Stimulated activated naive B cell treated with anti-CD40 and anti-IgM and Interleukin-4, amounts not matched to agents 10 μg/mL and 1 μg/mL and 100 μg/mL, for 72 hours (primary cell): ENCODE results near the gene TMEM167A.

Experiments used
- ATAC-seq, 2 donors: fragments of 150-1000 bp; cut with Tn5 transposase; replicated peaks; 2 replicates each; pipeline ENCODE4 v1.10.0; 2021; ENCODE audit warnings: moderate library complexity in 1 of 2
- DNase-seq: peaks from one replicate; pipeline ENCODE4 v3.0.0; 2021
- H3K27ac Mint-ChIP-seq: one replicate; pipeline ENCODE4 v1.8.0; 2022; ENCODE audit warnings: mild to moderate bottlenecking, mixed read lengths
- H3K27me3 Mint-ChIP-seq, 2 donors: one replicate each; pipeline ENCODE4 v1.8.0; 2022; ENCODE audit warnings: mixed read lengths in 2 of 2
- H3K36me3 Mint-ChIP-seq, 2 donors: one replicate each; pipeline ENCODE4 v1.8.0; 2022; ENCODE audit warnings: mixed read lengths in 2 of 2, mild to moderate bottlenecking in 1 of 2
- H3K4me1 Mint-ChIP-seq, 2 donors: one replicate each; pipeline ENCODE4 v1.8.0; 2022; ENCODE audit warnings: mixed read lengths in 2 of 2, mild to moderate bottlenecking in 1 of 2
- H3K4me3 Mint-ChIP-seq, 2 donors: one replicate each; pipeline ENCODE4 v1.8.0; 2022; ENCODE audit warnings: mild to moderate bottlenecking in 2 of 2, mixed read lengths in 2 of 2, moderate library complexity in 1 of 2
- H3K9me3 Mint-ChIP-seq, 2 donors: one replicate each; pipeline ENCODE4 v1.8.0; 2022; ENCODE audit warnings: mixed read lengths in 2 of 2, mild to moderate bottlenecking in 1 of 2

TMEM167A gene

DNA sequence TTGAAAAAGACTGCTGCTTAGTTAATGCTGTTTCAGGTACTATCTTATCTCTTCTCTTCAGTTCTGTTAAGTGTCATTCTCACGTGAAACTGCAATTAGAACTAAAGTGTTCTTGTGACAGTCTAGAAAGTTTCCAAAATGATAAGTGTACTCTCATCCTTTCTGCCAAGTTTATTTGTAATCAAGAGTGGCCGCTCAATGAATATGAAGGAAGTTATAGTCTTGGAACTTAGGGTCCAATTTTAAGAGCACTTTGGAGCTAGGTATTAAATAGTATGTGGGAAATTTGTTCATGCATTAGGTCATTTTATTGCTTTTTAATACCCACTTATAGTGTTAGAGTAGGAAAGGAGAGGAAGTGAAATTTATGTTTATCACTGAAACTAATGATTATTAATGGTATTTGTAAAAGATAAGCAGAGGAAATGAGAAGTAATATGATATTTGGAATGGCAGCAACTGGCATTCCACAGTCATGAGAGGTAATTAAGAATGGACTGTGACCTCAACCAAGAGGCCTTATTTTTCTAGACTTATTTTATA is 20.6 kb upstream of the TMEM167A start:
- Mint-ChIP-seq H3K36me3 (peaks cover 10 to 29% of the 10 kb centered on the region in 2 donors), H3K27ac (no peak overlapping the region), H3K4me3 (no peak overlapping the region), H3K4me1 (peaks cover 3% of the 10 kb centered on the region in 2 donors), H3K27me3 (no peaks in the 10 kb centered on the region), H3K9me3 (peaks cover 10 to 12% of the 10 kb centered on the region in 2 donors)
- DNase-seq (no peak), ATAC-seq (no peak)

DNA sequence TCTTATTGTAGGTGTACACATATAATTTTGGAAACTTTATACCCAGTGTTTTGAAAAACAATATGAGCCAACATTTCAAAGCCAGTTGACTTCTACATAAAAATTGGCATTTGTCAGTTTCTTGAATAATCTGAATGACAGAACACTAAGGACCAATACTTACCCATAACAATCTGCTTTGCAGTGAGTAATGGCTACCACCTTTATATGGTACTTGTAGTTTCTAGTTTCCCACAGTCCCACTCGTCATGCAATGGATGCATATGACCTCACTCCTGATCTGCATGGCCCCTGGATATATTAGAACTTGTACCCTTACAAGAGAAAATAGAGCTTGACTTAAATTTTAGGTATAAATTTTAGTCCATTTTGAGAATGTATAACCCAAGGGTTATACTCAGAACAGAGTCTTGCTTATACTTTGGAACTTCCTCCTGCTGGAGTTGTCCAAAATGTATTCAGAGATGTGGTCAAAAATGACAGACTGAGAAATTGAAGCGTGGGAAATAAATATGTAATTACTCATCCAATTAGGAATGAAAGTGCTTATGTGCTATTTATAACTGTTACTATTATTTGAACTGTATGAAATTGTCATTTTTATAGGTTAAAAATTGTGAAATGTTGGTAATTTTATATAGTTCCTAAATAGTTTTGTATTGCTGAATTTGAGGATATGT is 19.6 kb upstream of the TMEM167A start:
- Mint-ChIP-seq H3K27me3 (no peaks in the 10 kb centered on the region), H3K4me3 (no peak overlapping the region), H3K4me1 (peaks cover 11 to 13% of the 10 kb centered on the region in 2 donors), H3K36me3 (peaks cover 16 to 38% of the 10 kb centered on the region in 2 donors), H3K9me3 (peaks cover 15 to 22% of the 10 kb centered on the region in 2 donors), H3K27ac (no peak overlapping the region)
- DNase-seq (no peak), ATAC-seq (no peak)

DNA sequence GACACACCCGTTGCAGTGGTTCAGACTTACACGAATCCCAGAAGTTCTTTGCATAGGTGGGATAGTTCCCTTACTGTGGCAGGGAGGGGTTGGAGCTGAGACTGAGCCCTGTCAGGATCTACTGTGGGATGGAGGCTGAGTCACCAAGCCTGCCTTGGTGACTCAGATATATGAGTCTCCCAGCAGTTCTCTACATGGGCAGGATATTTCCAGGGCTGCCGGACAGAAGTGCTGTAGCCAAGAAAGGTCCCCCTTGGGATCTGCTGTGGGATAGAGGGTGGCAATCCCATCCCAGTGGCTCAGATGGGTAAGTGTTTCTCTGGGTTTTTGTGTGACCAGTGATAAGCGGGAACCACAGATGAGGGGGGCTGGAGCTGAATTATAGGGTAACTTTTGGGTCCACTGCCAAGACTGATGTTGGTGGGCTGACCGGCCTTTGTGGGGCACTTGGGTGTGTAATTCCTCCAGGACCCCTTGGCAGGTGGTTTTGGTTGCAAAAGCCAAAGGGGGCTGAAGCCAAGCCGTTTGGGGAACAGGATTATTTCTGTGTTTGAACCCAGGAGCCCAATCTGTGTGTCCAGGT is 18.9 kb upstream of the TMEM167A start:
- no peak for DNase-seq
- ATAC-seq: no peak
- H3K27ac Mint-ChIP-seq: no peak overlapping the region
- no peaks in the 10 kb centered on the region for H3K27me3 Mint-ChIP-seq
- peaks cover 12 to 15% of the 10 kb centered on the region in 2 donors for H3K4me1 Mint-ChIP-seq
- H3K36me3 Mint-ChIP-seq: peaks cover 19 to 44% of the 10 kb centered on the region in 2 donors
- no peak overlapping the region for H3K4me3 Mint-ChIP-seq
- peaks cover 16 to 23% of the 10 kb centered on the region in 2 donors for H3K9me3 Mint-ChIP-seq

DNA sequence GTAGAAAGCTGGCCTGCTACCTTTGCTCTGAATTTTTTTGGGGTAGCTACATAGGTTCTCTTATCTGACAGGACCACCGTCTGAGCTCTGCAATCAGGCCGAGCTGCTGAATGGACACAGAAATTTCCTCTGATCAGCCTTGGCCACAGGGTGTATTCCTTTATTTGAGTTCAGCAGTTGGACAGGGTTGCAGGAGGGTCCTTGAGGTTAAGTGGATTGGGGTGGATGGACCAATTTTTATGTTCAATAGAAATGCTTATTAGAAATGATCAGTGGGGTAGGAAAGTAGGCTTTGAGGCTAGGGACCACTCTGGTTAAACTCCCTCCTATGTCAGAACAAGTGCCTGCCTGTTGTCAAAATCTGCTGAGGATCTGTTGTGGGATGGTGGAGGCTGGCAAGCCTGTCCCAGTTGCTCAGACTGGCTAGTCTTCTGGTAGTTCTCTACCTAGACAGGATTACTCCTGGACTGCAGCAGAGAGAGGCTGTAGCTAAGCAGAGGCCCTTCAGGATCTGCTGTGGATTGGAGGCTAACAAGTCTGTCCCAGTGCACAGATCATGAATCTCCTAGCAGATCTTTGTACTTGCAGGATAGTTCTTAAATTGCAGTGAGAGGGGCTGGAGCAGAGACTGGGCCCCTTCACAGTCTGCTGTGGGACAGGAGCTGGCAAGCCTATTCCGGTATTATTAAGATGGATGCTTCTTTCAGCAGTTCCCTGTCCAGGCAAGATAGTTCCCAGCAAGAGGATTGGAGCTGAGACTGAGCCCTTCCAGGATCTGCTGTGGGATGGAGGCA is 18.2 kb upstream of the TMEM167A start:
- no peak for DNase-seq
- Mint-ChIP-seq H3K4me1 (peaks cover 12 to 15% of the 10 kb centered on the region in 2 donors), H3K27me3 (no peaks in the 10 kb centered on the region), H3K4me3 (no peak overlapping the region), H3K27ac (no peak overlapping the region), H3K36me3 (peaks cover 22 to 50% of the 10 kb centered on the region in 2 donors), H3K9me3 (peaks cover 17 to 26% of the 10 kb centered on the region in 2 donors)
- ATAC-seq: no peak

DNA sequence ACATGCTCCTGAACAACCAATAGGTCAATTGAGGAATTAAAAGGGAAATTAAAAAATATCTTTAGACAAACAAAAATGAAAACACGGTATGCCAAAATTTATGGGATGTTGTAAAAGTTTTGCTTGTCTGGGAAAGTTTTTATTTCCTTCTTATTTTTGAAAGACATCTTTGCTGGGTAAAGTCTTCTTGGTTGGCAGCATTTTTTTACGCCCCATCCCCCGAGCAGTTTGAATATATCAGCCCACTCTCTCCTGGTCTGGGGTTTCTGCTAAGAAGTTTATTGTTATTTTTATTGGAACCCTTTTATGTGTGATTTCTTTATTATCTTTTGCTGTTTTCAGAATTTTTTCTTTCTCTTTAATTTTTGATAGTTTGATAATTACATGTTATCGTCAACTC is 16.5 kb upstream of the TMEM167A start:
- H3K36me3 Mint-ChIP-seq: peaks cover 22 to 51% of the 10 kb centered on the region in 2 donors
- H3K4me3 Mint-ChIP-seq: no peak overlapping the region
- ATAC-seq (no peak), DNase-seq (no peak)
- H3K4me1 Mint-ChIP-seq: peaks cover 12 to 15% of the 10 kb centered on the region in 2 donors
- H3K27me3 Mint-ChIP-seq: no peaks in the 10 kb centered on the region
- peaks cover 17 to 27% of the 10 kb centered on the region in 2 donors for H3K9me3 Mint-ChIP-seq
- H3K27ac Mint-ChIP-seq: no peak overlapping the region

DNA sequence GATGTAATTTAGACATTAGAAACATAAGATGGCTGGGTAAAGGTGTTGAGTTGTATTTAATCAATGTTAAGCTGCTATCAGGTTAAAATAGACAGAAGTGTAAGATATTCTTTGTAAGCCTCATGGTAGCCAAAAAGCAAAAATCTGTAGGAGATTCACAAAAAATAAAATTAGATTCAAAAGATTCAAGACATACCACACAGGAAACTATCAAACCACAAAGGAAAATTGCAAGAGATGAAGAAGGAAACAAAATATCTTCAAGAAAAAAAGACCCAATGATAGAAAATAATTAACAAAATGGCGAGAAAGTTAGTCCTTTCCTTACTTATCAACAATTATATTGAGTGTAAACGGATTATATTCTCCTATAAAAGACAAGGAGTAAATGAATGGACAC is 15.4 kb upstream of the TMEM167A start:
- DNase-seq: no peak
- Mint-ChIP-seq H3K36me3 (peaks cover 22 to 49% of the 10 kb centered on the region in 2 donors), H3K27ac (no peak overlapping the region), H3K4me1 (peaks cover 12 to 15% of the 10 kb centered on the region in 2 donors), H3K9me3 (peaks cover 17 to 27% of the 10 kb centered on the region in 2 donors), H3K27me3 (no peaks in the 10 kb centered on the region), H3K4me3 (no peak overlapping the region)
- ATAC-seq: no peak

DNA sequence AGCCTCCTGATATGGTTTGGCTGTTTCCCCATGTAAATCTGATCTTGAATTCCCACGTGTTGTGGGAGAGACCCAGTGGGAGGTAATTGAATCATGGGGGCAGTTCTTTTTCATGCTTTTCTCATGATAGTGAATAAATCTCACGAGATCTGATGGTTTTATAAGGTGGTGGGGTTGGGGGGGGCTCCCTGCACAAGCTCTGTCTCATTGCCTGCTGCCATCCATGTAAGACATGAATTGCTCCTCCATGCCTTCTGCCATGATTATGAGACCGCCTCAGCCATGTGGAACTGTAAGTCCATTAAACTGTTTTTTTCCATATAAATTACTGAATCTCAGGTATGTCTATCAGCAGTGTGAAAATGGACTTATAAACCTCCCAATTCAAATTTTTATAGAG is 13.0 kb upstream of the TMEM167A start:
- peaks cover 10 to 15% of the 10 kb centered on the region in 2 donors for H3K4me1 Mint-ChIP-seq
- peaks cover 17 to 27% of the 10 kb centered on the region in 2 donors for H3K9me3 Mint-ChIP-seq
- no peak overlapping the region for H3K4me3 Mint-ChIP-seq
- H3K27me3 Mint-ChIP-seq: no peaks in the 10 kb centered on the region
- H3K27ac Mint-ChIP-seq: no peak overlapping the region
- ATAC-seq (no peak), DNase-seq (no peak)
- peaks cover 19 to 44% of the 10 kb centered on the region in 2 donors for H3K36me3 Mint-ChIP-seq

DNA sequence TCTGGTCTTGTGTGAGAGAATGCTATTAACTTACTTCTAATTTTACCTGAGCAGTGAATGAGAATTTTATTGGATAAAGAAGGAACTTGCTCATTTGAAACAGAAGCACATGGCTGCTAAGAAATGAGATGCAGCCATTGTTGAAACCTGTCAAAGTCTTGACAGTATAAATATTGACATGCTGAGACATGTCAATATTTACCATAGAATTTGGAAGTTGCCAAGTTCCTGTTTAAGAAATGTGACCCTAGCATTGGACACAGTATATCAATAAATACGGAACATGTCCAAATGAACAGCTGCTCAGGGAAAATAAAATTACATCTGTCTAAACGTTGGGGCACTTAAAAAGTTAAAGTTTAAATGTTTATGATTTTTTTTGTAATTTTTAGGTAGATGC is 7.9 kb upstream of the TMEM167A start:
- Mint-ChIP-seq H3K27me3 (no peaks in the 10 kb centered on the region), H3K27ac (no peak overlapping the region), H3K4me1 (peaks cover 0 to 9% of the 10 kb centered on the region in 2 donors), H3K9me3 (peaks cover 0 to 4% of the 10 kb centered on the region in 2 donors), H3K4me3 (no peak overlapping the region), H3K36me3 (peaks cover 5 to 13% of the 10 kb centered on the region in 2 donors)
- no peak for DNase-seq
- ATAC-seq: no peak

DNA sequence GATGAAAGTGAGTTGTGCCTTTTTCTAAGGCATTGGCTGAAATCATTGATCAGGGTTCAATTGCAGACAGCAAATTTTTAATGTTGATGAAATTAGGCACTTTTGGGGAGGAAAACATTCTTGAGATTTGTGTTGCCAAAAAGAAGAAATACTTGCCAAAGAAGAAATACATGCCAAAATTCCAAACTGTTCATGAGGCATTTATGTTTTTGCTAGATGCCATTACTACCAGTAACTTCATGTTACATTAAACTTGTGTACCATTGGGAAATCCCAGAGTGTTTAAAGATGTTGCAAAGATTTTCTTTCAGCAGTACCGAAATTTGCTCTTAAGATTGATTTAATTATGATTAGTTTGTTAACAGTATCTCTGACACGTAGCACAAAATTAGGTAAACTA is 7.1 kb upstream of the TMEM167A start:
- H3K27me3 Mint-ChIP-seq: no peaks in the 10 kb centered on the region
- no peak for ATAC-seq
- no peak overlapping the region for H3K27ac Mint-ChIP-seq
- DNase-seq: no peak
- H3K36me3 Mint-ChIP-seq: peaks cover 5 to 13% of the 10 kb centered on the region in 2 donors
- no peak overlapping the region for H3K4me3 Mint-ChIP-seq
- H3K4me1 Mint-ChIP-seq: peaks cover 0 to 9% of the 10 kb centered on the region in 2 donors
- peaks cover 0 to 4% of the 10 kb centered on the region in 2 donors for H3K9me3 Mint-ChIP-seq

DNA sequence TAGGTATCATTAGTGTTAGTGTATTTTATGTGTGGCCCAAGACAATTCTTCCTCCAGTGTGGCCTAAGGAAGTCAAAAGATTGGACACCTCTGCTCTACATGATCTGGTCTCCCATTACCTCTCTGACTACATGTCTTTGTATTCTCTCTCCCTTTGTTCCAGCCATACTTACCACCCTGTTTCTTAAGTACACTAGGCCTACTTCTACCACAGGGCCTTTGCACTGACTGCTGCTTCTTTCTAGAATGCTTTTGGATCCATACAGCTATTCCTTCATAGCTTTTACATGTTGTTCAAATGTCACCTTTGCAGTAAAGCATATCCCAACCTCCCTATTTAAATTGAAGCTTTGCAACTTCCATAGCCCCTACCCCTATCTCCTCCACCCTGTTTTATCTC is 5.6 kb upstream of the TMEM167A start:
- ATAC-seq: no peak

DNA sequence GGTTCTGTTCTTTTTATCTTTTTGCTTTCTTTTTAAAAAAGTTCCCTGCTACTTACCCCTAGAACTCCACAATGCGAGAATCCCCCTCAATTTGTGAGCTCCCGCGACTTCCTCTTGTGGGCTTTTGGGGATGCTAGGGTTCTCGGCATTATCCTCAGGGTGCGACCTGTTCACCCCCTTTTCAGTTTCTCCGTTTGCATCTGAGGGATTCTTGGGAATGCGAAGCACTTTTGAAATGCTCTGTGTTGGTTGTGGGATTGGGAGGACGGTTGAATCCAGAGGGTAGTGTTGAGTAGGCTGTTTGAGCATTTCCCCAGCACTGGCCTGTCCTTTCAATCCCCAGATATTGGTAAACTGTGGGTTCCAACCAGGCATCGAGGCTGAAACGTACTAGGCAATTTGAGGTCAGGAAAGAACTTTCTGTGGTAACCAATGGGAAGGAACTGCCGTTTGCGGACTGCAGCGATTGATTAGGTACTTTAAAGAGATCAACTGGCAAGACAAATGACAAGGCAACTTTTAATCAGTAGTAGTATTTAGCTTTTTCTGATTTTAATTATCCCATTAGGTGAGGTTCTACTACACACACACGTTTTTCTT is 568 bp upstream of the TMEM167A start:
- ATAC-seq (peak; percentile 4 to 7), DNase-seq (peak; percentile 5)
- Mint-ChIP-seq H3K4me1 (peaks cover 15 to 45% of the 10 kb centered on the region in 2 donors), H3K27ac (peak overlapping the region; percentile 100), H3K27me3 (no peaks in the 10 kb centered on the region), H3K4me3 (peak overlapping the region; percentile 98), H3K36me3 (peaks cover 25% of the 10 kb centered on the region in 2 donors), H3K9me3 (peaks cover 2% of the 10 kb centered on the region in 2 donors)

More for the DNA sequence above, 5.6 kb upstream of the TMEM167A start:
- H3K36me3 Mint-ChIP-seq: peaks cover 7 to 13% of the 10 kb centered on the region in 2 donors
- H3K9me3 Mint-ChIP-seq: peaks cover 0 to 4% of the 10 kb centered on the region in 2 donors
- DNase-seq: no peak
- H3K4me1 Mint-ChIP-seq: peaks cover 5 to 17% of the 10 kb centered on the region in 2 donors
- H3K27ac Mint-ChIP-seq: no peak overlapping the region
- no peak overlapping the region for H3K4me3 Mint-ChIP-seq
- H3K27me3 Mint-ChIP-seq: no peaks in the 10 kb centered on the region

DNA sequence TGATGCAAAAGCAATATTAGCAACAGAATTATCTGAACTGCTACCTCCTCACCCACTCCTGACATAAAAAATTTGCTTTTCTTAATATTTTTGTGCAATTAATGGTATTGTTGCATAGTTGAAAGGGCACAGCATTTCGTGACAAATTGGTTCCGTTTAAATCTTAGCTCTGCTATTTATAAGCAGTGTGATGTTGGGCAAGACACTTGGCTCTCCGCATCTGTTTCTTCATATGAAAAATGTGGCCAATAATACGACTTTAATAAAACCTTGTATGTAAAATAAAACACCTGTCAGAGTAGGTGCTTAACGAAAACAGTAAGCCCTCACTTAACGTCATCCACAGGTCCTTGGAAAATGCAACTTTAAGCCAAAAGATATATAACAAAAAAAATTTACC is 4.2 kb downstream of the TMEM167A start:
- Mint-ChIP-seq H3K4me1 (peaks cover 19 to 54% of the 10 kb centered on the region in 2 donors), H3K4me3 (no peak overlapping the region)

DNA sequence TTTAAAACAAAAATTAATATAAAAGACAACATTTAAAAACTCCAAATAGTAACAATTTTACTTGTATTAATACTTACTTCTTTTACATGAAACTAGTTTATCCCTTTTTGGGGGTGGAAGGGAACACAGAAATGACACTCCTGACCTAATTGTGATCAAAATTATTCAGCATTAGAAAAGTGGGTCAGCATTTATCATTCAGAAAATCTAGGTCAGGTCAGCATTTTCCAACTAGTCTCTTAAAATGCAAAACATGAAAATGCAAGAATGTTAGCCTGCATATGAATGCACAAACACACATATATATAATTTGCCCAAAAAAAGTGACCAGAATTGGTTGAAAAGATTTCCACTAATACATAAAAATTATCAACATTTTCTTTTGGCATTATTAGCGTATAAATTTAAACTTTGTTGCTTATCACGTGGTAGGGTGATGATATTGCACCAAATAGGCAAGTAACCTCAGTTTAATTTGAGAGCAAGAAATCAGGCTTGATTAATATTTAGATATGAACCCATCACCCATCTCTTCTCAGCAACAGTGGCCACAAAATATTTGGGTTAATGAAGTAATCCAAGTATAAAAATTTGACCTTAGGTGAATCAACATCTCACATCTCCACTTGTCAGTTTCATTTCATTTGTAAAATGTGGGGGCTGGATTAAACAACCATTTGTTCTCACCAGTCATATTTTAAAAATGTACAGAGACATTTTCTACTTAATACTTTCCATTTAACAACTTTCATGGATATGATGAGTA is 5.7 kb downstream of the TMEM167A start:
- Mint-ChIP-seq H3K4me3 (no peak overlapping the region), H3K36me3 (peaks cover 25 to 38% of the 10 kb centered on the region in 2 donors), H3K27me3 (no peaks in the 10 kb centered on the region), H3K4me1 (peaks cover 21 to 59% of the 10 kb centered on the region in 2 donors), H3K27ac (no peak overlapping the region), H3K9me3 (peaks cover 0 to 2% of the 10 kb centered on the region in 2 donors)
- DNase-seq (no peak), ATAC-seq (no peak)

More for the DNA sequence above, 4.2 kb downstream of the TMEM167A start:
- H3K27me3 Mint-ChIP-seq: no peaks in the 10 kb centered on the region
- H3K9me3 Mint-ChIP-seq: peaks cover 0 to 2% of the 10 kb centered on the region in 2 donors
- DNase-seq: no peak
- no peak for ATAC-seq
- no peak overlapping the region for H3K27ac Mint-ChIP-seq
- H3K36me3 Mint-ChIP-seq: peaks cover 25 to 34% of the 10 kb centered on the region in 2 donors
